SU-DHL-6 (cell line): ENCODE results near the gene NACC2.
"Not testable (repeated sequence)": the region's sequence is repeated elsewhere in the genome, so short reads cannot be mapped to it uniquely, and the experiment has no call there.

Experiments used
- CTCF ChIP-seq: fragments of 200-600 bp; sonication (generic); IDR thresholded peaks from one replicate; pipeline ENCODE4 v1.5.1; 2017; ENCODE audit warnings: antibody characterized with exemption, mild to moderate bottlenecking, low read length, moderate library complexity; ENCODE audit not compliant: insufficient read depth, poor library complexity, severe bottlenecking
- EZH2phosphoT487 ChIP-seq: fragments of 200-600 bp; sonication (generic), shearing (Covaris generic); conservative IDR thresholded peaks from 2 replicates; pipeline ENCODE4 v1.6.1; 2018; ENCODE audit warnings: mild to moderate bottlenecking, antibody characterized with exemption, low read length, moderate library complexity, mixed read lengths

- TF ChIP-seq CTCF, EZH2phosphoT487: not testable (repeated sequence)
Observed at GRCh38 chr9:136040848-136041247, 54.2 kb downstream of the NACC2 start.
